Left ventricle myocardium inferior (tissue), 1 donor: ENCODE results near the gene HSPB9. TPM values are rescaled to one million over a fixed set of nuclear protein-coding genes. Genes with fewer than 3 reads are reported as not detected.

Source experiments
- DNase-seq: peaks from one replicate; pipeline ENCODE4 v3.0.0-alpha.2; 2020
- H3K27ac ChIP-seq: fragments of 200-600 bp; replicated peaks from 2 replicates; pipeline ENCODE4 v1.8.0; 2021
- H3K27me3 ChIP-seq: fragments of 200-600 bp; 2 replicates; pipeline ENCODE4 v1.8.0; 2021; ENCODE audit warnings: low read depth
- H3K36me3 ChIP-seq: fragments of 200-600 bp; 2 replicates; pipeline ENCODE4 v1.8.0; 2021
- H3K4me1 ChIP-seq: fragments of 200-600 bp; 2 replicates; pipeline ENCODE4 v1.8.0; 2021
- H3K4me3 ChIP-seq: fragments of 200-600 bp; 2 replicates; pipeline ENCODE4 v1.8.0; 2021; ENCODE audit warnings: mild to moderate bottlenecking, moderate library complexity
- H3K9me3 ChIP-seq: fragments of 200-600 bp; replicated peaks from 2 replicates; pipeline ENCODE4 v1.8.0; 2021
- CTCF ChIP-seq: fragments of 200-600 bp; IDR thresholded peaks from 2 replicates; pipeline ENCODE4 v1.8.0; 2021; ENCODE audit warnings: antibody characterized with exemption, mild to moderate bottlenecking, borderline replicate concordance
- intact Hi-C: fragments of 100-400 bp; cut with micrococcal nuclease; formaldehyde crosslinking; loops from one replicate; pipeline ENCODE4 v1.11.0; 2022
- total RNA-seq: library from RNA; stranded (reverse); fragmentation: NEBNext Ultra II Directional; extraction: Animal tissue kit (Norgen Biotek cat#: 25700); gene quantifications from one replicate; pipeline ENCODE4 v1.2.1, GENCODE V29; 2021
- donor health status: DM: no; HTN: yes; CAD: no; lungs with severe emphysema.

HSPB9 gene
- total RNA-seq, 1 donor from 2014 or later = not detected

DNA sequence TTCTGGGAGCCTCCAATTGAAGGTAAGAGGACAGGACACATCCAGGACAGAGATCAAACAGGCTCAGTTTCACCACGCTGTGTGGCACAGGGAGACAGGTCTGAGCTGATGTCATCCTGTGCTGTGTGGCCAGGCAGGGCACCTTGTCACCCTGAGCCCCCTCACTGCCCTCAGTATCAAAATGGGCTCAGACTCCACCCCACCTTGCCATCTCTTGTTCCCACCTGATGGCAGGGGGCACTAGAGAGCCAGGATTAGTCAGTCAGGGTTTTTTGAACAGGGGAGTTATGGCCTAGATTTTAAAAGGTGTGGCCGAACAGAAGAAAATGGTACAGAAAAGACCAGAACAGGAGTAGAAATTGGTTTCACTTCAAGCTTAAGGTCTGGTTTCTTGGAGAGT is 4.1 kb upstream of the HSPB9 start:
- Histone ChIP-seq H3K27ac (no peak overlapping the region), H3K9me3 (no peaks in the 10 kb centered on the region), H3K4me3 (no peak overlapping the region), H3K27me3 (no peaks in the 10 kb centered on the region), H3K36me3 (peaks cover 43% of the 10 kb centered on the region), H3K4me1 (peaks cover 42% of the 10 kb centered on the region)
- no peak for DNase-seq
- TF ChIP-seq CTCF = peak; percentile 54
- intact Hi-C loops = loop anchor here (5.0 kb wide), 2 partner anchors 96 to 156 kb away; partner anchors contain the start of gene NKIRAS2

DNA sequence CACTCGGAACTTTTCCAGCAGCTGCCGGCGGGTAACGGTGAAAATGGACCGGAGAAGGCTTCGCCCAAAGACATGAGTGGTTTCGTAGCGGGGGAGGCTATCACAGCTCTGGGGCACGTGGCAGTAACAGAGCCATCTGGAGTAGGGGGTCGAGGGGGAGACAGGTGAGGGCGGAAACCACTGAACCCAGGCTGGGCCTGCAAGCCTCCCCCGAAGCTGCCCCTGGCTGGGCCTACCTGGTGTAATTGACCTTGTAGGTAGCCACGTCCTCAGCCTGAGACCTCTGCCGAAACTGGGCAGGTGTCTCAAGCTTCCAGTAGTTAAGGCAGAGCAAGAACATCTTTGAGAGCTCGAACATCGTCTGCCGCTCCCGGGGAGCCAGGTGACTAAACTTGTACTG is 3.3 kb upstream of the HSPB9 start:
- no peak overlapping the region for H3K4me3 ChIP-seq
- peaks cover 37% of the 10 kb centered on the region for H3K36me3 ChIP-seq
- TF ChIP-seq CTCF = no peak
- H3K27ac ChIP-seq = no peak overlapping the region
- intact Hi-C loops = loop anchor here (5.0 kb wide), 2 partner anchors 97 to 157 kb away; partner anchors contain the start of gene NKIRAS2
- H3K4me1 ChIP-seq = peaks cover 42% of the 10 kb centered on the region
- no peak for DNase-seq
- H3K27me3 ChIP-seq = no peaks in the 10 kb centered on the region
- H3K9me3 ChIP-seq = no peaks in the 10 kb centered on the region

- Histone ChIP-seq H3K4me3 (peak overlapping the region; percentile 89), H3K27me3 (no peaks in the 10 kb centered on the region), H3K4me1 (peaks cover 42% of the 10 kb centered on the region), H3K27ac (no peak overlapping the region), H3K36me3 (peaks cover 38% of the 10 kb centered on the region), H3K9me3 (no peaks in the 10 kb centered on the region)
- TF ChIP-seq CTCF = no peak
- DNase-seq = no peak
- intact Hi-C loops = no loop called here
Measured at GRCh38 chr17:42120161-42120769, 2.3 kb upstream of the HSPB9 start.

- DNase-seq = peak; percentile 86
- peak within 1 kb of the TSS; percentile 83 for H3K27ac ChIP-seq
- TF ChIP-seq CTCF = no peak
- peaks cover 42% of the 10 kb centered on the region for H3K4me1 ChIP-seq
- no peaks in the 10 kb centered on the region for H3K27me3 ChIP-seq
- peak within 1 kb of the TSS; percentile 89 for H3K4me3 ChIP-seq
- H3K36me3 ChIP-seq = peaks cover 39% of the 10 kb centered on the region
- intact Hi-C loops = no loop called here
- no peaks in the 10 kb centered on the region for H3K9me3 ChIP-seq
Measured at GRCh38 chr17:42120770-42121769, 1.5 kb upstream of the HSPB9 start, which contains the start of gene KAT2A. Gene KAT2A (minus strand): TSS chr17:42121367. CDS start chr17:42121304, 63 bp downstream.

DNA sequence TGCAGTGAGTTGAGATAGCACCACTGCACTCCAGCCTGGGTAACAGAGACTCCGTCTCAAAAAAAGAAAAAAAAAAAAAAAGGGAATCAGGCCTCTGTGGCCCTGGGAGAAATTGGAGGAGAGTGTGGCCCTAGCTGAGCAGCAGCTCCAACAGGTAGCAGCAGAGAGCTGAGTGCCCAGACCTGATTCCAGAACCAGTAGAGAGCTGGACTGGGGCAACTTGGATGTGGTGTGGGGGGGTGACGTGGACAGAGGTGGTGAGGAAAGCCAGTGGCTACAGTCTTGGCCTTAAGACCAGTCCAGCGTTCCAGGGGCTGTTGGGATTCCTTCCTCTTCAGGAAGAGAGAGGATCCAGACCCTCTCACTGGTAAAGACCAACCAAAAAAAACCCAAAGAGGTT is 1.7 kb downstream of the HSPB9 start:
- no peak for TF ChIP-seq CTCF
- Histone ChIP-seq H3K9me3 (no peaks in the 10 kb centered on the region), H3K27ac (no peak overlapping the region), H3K27me3 (no peaks in the 10 kb centered on the region), H3K4me3 (no peak overlapping the region), H3K36me3 (peaks cover 48% of the 10 kb centered on the region), H3K4me1 (peaks cover 44% of the 10 kb centered on the region)
- intact Hi-C loops = no loop called here
- no peak for DNase-seq
